ENCODE data around the gene PDZD2. TPM values are rescaled to one million over a fixed set of nuclear protein-coding genes. Genes with fewer than 3 reads are reported as not detected.

Gene PDZD2
- total and polyA plus RNA-seq, 9 donors = 4.6 to 12.6 (median 7.9) TPM

DNA sequence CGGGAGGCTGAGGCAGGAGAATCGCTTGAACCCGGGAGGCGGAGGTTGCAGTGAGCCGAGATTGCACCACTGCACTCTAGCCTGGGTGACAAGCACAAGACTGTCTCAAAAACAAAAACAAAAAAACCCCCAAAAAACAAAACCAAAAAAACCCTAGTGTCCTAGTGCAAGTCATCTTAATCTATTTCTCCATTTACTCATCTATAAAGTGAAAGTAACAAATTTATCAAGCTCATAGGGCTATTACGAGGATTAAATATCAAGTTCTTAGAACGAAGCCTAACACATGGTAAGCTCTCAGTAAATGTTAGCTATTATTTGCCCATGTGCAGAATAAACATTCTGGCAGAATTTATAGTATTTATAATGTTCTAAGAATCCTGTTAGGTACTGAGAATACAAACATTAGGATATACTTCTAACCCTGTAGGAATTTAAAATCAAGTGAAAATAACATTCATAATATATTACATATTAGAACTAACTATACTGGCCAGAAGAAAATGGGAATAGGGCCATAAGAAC lies 490.2 kb downstream of the PDZD2 start:
- no peak overlapping the region for H3K27ac ChIP-seq (ENCODE audit: low read length)
- H3K4me3 ChIP-seq (ENCODE audit: low read length) = no peak overlapping the region
- DNase-seq = peak; percentile 37
- no peaks in the 10 kb centered on the region for H3K9me3 ChIP-seq (replicated peaks; ENCODE audit: control insufficient read depth, low read depth, low read length)
- H3K36me3 ChIP-seq (ENCODE audit: control insufficient read depth, insufficient read depth, low read length) = peaks cover 22% of the 10 kb centered on the region
- no peaks in the 10 kb centered on the region for H3K4me1 ChIP-seq (ENCODE audit: control insufficient read depth, insufficient read depth, low read length)
- no peaks in the 10 kb centered on the region for H3K27me3 ChIP-seq (ENCODE audit: control insufficient read depth, insufficient read depth, low read length)
- no CpG with 5 or more reads among the region's 7 CpGs for WGBS (ENCODE audit: insufficient coverage)

DNA sequence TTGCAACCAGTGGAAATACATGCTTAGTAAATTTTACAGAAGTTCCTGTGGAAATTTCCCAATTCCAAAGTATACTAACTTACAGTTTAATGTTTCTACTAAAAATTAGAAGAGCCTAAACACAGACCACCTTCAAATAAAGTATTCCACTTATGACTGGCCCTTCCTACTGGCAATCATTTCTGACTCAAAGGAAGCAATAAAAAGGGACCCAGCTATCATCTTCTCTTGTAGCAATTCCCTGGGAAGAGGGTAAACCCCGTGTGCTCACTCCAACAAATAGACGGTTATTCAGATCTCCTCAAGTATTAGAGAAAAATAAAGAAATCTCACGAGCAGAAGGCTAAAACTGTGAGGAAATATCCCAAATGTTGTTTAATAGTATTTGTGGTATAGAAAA lies 491.9 kb downstream of the PDZD2 start:
- no peak overlapping the region for H3K4me3 ChIP-seq (ENCODE audit: low read length)
- no peaks in the 10 kb centered on the region for H3K27me3 ChIP-seq (ENCODE audit: control insufficient read depth, insufficient read depth, low read length)
- H3K27ac ChIP-seq (ENCODE audit: low read length) = no peak overlapping the region
- H3K9me3 ChIP-seq (replicated peaks; ENCODE audit: control insufficient read depth, low read depth, low read length) = no peaks in the 10 kb centered on the region
- no peaks in the 10 kb centered on the region for H3K4me1 ChIP-seq (ENCODE audit: control insufficient read depth, insufficient read depth, low read length)
- H3K36me3 ChIP-seq (ENCODE audit: control insufficient read depth, insufficient read depth, low read length) = peaks cover 28% of the 10 kb centered on the region
- no CpG with 5 or more reads among the region's 3 CpGs for WGBS (ENCODE audit: insufficient coverage)
- no peak for DNase-seq

DNA sequence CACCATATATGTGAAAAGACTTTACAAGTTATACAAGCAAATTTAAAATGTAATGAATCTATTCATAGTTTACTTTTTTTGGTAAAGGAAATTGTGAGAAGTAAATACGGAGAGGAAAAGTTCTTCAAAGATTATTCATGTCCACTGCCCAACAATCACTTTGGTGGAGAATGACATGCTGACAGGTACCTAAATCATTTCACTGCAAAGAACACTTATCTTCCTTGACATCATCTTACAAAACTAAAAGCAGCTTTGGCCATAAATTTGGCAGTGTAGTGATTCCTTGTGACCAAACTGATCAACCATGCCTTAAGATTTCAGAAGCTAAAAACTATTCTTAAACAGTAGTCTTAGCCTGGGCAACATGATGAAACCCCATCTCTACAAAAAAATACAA lies 492.7 kb downstream of the PDZD2 start:
- no peak overlapping the region for H3K4me3 ChIP-seq (ENCODE audit: low read length)
- no peaks in the 10 kb centered on the region for H3K27me3 ChIP-seq (ENCODE audit: control insufficient read depth, insufficient read depth, low read length)
- H3K36me3 ChIP-seq (ENCODE audit: control insufficient read depth, insufficient read depth, low read length) = peaks cover 26% of the 10 kb centered on the region
- no peak overlapping the region for H3K27ac ChIP-seq (ENCODE audit: low read length)
- DNase-seq = no peak
- no peaks in the 10 kb centered on the region for H3K4me1 ChIP-seq (ENCODE audit: control insufficient read depth, insufficient read depth, low read length)
- no CpG with 5 or more reads among the region's 1 CpG for WGBS (ENCODE audit: insufficient coverage)
- no peaks in the 10 kb centered on the region for H3K9me3 ChIP-seq (replicated peaks; ENCODE audit: control insufficient read depth, low read depth, low read length)

DNA sequence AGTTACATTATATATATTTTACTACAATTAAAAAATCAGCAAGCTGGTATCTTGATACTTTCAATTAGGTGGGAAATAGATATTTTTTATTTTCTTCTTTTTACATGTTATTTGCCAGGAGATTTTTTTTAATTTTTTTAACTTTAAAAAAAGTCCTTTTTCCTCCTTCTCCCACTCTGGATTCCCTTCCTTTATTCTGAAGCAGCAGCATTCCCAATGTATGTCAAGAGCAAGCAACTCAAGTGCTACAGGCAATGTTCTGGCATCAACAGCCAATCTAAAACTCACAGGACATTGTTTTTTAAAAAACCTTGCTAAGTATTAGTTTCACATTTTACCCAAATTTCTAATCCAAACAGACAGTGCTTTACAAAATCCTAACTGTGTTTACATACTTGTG lies 493.8 kb downstream of the PDZD2 start:
- no peaks in the 10 kb centered on the region for H3K4me1 ChIP-seq (ENCODE audit: control insufficient read depth, insufficient read depth, low read length)
- no peak for DNase-seq
- H3K4me3 ChIP-seq (ENCODE audit: low read length) = no peak overlapping the region
- H3K36me3 ChIP-seq (ENCODE audit: control insufficient read depth, insufficient read depth, low read length) = peaks cover 26% of the 10 kb centered on the region
- no peak overlapping the region for H3K27ac ChIP-seq (ENCODE audit: low read length)
- no peaks in the 10 kb centered on the region for H3K9me3 ChIP-seq (replicated peaks; ENCODE audit: control insufficient read depth, low read depth, low read length)
- H3K27me3 ChIP-seq (ENCODE audit: control insufficient read depth, insufficient read depth, low read length) = no peaks in the 10 kb centered on the region

DNA sequence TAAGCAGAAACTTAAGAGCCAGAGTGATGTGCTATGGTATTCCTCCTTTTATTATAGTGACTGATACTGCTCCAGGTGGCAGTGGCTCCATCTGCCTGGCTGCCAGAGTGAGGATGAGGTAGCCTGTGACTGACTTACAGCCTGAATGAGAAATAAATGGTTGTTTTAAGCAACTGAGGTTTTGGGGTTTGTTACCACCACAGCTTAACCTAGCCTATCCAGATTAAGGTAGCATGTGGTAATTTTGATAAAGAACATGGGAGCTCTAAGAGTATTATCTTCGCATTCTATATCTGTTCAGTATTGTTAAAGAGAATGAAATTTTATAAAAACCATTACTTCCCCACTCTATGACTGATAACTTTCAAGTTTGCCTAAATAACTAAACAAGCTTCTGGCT lies 496.2 kb downstream of the PDZD2 start:
- peaks cover 25% of the 10 kb centered on the region for H3K36me3 ChIP-seq (ENCODE audit: control insufficient read depth, insufficient read depth, low read length)
- no peak overlapping the region for H3K27ac ChIP-seq (ENCODE audit: low read length)
- H3K4me3 ChIP-seq (ENCODE audit: low read length) = no peak overlapping the region
- DNase-seq = no peak
- no peaks in the 10 kb centered on the region for H3K9me3 ChIP-seq (replicated peaks; ENCODE audit: control insufficient read depth, low read depth, low read length)
- H3K4me1 ChIP-seq (ENCODE audit: control insufficient read depth, insufficient read depth, low read length) = no peaks in the 10 kb centered on the region
- H3K27me3 ChIP-seq (ENCODE audit: control insufficient read depth, insufficient read depth, low read length) = no peaks in the 10 kb centered on the region
- WGBS (ENCODE audit: insufficient coverage) = no CpG with 5 or more reads among the region's 1 CpG

DNA sequence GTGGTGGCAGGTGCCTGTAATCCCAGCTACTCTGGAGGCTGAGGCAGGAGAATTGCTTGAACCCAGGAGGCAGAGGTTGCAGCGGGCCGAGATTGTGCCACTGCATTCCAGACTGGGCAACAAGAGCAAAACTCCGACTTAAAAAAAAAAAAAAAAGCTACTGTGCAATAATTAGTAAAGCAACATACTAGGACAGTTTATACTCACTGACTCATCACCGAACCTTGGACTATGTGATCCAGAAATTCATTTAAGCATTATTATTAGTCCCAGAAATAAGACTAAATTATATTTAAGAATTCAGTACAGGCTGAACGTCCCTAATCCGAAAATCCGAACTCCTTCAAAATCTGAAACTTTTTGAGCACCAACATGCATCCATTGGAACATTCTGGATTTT lies 497.4 kb downstream of the PDZD2 start:
- H3K4me1 ChIP-seq (ENCODE audit: control insufficient read depth, insufficient read depth, low read length) = no peaks in the 10 kb centered on the region
- DNase-seq = no peak
- no peaks in the 10 kb centered on the region for H3K27me3 ChIP-seq (ENCODE audit: control insufficient read depth, insufficient read depth, low read length)
- WGBS (ENCODE audit: insufficient coverage) = 0% methylated on average over 1 of the region's 7 CpGs
- H3K9me3 ChIP-seq (replicated peaks; ENCODE audit: control insufficient read depth, low read depth, low read length) = no peaks in the 10 kb centered on the region
- H3K36me3 ChIP-seq (ENCODE audit: control insufficient read depth, insufficient read depth, low read length) = peaks cover 25% of the 10 kb centered on the region
- no peak overlapping the region for H3K4me3 ChIP-seq (ENCODE audit: low read length)
- H3K27ac ChIP-seq (ENCODE audit: low read length) = no peak overlapping the region

DNA sequence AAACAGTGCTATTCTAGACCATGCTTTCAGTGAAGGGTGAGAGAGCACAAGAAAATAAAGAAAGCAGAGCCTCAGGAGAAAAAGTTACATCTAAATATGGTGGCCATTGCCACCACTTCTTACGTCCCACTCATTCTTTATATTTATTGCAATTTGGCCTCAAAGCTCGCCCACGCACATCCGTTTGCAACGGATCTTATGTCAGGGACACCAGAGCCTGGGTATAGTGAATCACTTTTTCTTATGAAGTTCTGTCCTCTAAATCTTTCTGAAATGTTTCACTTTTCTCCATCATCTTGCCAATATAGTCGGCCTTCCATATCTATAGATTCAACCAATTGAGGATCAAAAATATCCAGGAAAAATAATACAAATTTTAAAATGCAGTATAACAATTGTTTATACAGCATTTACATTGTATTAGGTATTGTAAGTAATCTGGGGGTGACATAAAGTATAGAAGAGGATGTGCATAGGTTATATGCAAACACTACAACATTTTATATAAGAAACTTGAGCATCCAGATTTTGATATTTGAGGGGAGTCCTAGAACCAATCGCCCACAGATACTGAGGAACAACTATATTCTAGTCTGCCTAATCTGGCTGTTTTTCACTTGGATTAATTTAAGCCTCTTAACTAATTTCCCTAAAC lies 500.0 kb downstream of the PDZD2 start:
- Histone ChIP-seq H3K9me3 (replicated peaks; ENCODE audit: control insufficient read depth, low read depth, low read length) (no peaks in the 10 kb centered on the region), H3K4me3 (ENCODE audit: low read length) (no peak overlapping the region), H3K4me1 (ENCODE audit: control insufficient read depth, insufficient read depth, low read length) (no peaks in the 10 kb centered on the region), H3K27me3 (ENCODE audit: control insufficient read depth, insufficient read depth, low read length) (no peaks in the 10 kb centered on the region), H3K36me3 (ENCODE audit: control insufficient read depth, insufficient read depth, low read length) (peaks cover 23% of the 10 kb centered on the region), H3K27ac (ENCODE audit: low read length) (no peak overlapping the region)
- WGBS (ENCODE audit: insufficient coverage) = 75% methylated on average over 5 of the region's 7 CpGs
- no peak for DNase-seq

DNA sequence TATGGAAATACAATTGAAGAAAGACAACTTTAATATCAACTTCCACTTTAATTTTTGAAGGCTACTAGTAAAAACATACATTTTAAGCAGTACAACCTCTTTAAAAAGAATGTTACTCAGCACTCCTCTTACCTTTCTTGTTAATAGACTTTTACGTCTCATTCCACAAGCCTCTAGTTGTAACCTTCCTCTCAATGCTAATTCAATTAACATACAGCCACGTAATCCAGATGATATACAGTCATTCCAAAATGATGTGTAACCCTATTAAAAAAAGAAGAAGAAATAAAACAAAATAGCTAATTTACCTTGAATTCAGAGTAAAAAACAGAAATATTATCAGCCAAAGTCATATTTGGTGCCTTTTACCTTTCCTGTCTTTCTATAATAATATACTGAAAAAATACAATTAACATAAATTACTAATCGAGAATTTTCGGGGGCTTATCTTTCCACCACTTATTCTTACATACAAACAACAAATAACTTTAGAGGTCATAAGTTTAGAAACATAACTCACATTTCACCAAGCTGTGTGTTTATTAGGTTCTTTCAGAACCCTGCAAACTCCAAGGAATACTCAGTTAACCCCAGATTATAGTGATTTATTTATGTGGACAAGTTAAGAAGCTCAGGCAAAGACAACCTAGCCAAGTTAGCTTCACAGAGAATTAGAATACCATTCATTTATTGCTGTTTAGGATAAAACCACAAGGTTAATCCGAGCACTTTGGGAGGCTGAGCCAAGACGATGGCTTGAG lies 504.9 kb downstream of the PDZD2 start:
- Histone ChIP-seq H3K9me3 (replicated peaks; ENCODE audit: control insufficient read depth, low read depth, low read length) (no peaks in the 10 kb centered on the region), H3K4me1 (ENCODE audit: control insufficient read depth, insufficient read depth, low read length) (peaks cover 12% of the 10 kb centered on the region), H3K27me3 (ENCODE audit: control insufficient read depth, insufficient read depth, low read length) (no peaks in the 10 kb centered on the region), H3K4me3 (ENCODE audit: low read length) (no peak overlapping the region), H3K27ac (ENCODE audit: low read length) (no peak overlapping the region), H3K36me3 (ENCODE audit: control insufficient read depth, insufficient read depth, low read length) (peaks cover 3% of the 10 kb centered on the region)
- WGBS (ENCODE audit: insufficient coverage) = 40% methylated on average over 1 of the region's 6 CpGs
- DNase-seq = no peak

DNA sequence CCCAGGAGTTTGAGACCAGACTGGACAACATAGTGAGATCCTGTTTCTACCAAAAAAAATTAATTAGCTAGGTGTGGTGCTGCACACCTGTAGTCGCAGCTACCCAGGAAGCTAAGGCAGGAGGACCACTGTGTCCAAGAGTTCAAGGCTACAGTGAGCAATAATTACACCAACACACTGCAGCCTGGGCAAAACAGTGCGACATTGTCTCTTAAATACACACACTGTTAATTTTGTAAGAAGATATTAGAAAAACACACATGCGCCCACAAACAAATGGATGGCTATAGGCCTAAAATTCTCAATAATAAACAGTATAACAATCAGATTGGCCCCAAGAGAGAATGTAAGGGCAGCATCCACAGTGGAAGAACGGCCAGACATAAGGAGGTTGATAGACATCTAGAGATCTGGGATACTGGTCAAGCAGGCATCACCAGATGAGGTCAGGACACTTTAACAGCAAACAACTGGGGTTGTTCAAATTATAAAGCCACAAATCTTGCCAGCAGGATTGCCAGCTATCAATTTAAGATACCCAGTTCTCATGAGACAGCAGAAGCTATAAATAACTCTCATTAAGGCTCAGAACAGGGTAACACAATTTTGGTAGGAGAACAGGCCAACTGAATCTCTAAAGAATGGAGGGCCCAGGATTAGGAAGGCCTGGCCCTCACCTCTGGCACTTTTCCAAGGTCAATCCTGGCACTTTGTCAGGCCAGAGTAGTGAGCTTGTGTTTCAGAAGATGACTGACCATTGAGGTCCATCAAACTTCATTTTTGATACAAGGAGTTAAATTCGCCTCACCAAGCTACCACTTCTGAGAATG lies 505.7 kb downstream of the PDZD2 start:
- Histone ChIP-seq H3K36me3 (ENCODE audit: control insufficient read depth, insufficient read depth, low read length) (peaks cover 6% of the 10 kb centered on the region), H3K4me1 (ENCODE audit: control insufficient read depth, insufficient read depth, low read length) (peaks cover 12% of the 10 kb centered on the region), H3K4me3 (ENCODE audit: low read length) (no peak overlapping the region), H3K9me3 (replicated peaks; ENCODE audit: control insufficient read depth, low read depth, low read length) (no peaks in the 10 kb centered on the region), H3K27me3 (ENCODE audit: control insufficient read depth, insufficient read depth, low read length) (no peaks in the 10 kb centered on the region), H3K27ac (ENCODE audit: low read length) (no peak overlapping the region)
- no CpG with 5 or more reads among the region's 5 CpGs for WGBS (ENCODE audit: insufficient coverage)
- DNase-seq = no peak

DNA sequence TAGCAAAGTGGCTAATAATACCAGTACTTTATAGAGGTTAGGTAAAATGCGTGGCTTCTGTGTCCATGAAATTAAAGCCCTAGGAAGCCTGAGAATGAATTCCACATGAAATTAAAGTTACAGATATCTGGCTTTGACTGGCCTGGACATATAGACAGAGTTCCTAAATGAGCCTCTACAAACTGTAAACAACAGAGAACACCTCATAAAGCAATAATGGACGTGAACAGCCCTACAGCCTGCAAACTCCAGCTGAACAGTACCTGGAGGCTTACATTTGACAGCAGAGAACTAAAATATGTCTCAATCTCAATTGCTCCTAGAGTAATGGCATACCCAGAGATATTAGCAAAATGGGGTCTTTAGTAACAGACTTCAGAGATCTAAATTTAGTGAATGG lies 506.4 kb downstream of the PDZD2 start:
- H3K36me3 ChIP-seq (ENCODE audit: control insufficient read depth, insufficient read depth, low read length) = peaks cover 6% of the 10 kb centered on the region
- no peaks in the 10 kb centered on the region for H3K9me3 ChIP-seq (replicated peaks; ENCODE audit: control insufficient read depth, low read depth, low read length)
- no peaks in the 10 kb centered on the region for H3K27me3 ChIP-seq (ENCODE audit: control insufficient read depth, insufficient read depth, low read length)
- WGBS (ENCODE audit: insufficient coverage) = 60% methylated on average over 1 of the region's 2 CpGs
- H3K27ac ChIP-seq (ENCODE audit: low read length) = no peak overlapping the region
- peaks cover 12% of the 10 kb centered on the region for H3K4me1 ChIP-seq (ENCODE audit: control insufficient read depth, insufficient read depth, low read length)
- H3K4me3 ChIP-seq (ENCODE audit: low read length) = no peak overlapping the region
- no peak for DNase-seq
